Measurements from ENCODE around the gene CORT. TPM values are rescaled to one million over a fixed set of nuclear protein-coding genes. Genes with fewer than 3 reads are reported as not detected.
A peak's percentile ranks its signal among the peaks of the same experiment; 100 is the strongest.

The CORT gene
- total RNA-seq, 1 donor from 2014 or later: not detected

DNA sequence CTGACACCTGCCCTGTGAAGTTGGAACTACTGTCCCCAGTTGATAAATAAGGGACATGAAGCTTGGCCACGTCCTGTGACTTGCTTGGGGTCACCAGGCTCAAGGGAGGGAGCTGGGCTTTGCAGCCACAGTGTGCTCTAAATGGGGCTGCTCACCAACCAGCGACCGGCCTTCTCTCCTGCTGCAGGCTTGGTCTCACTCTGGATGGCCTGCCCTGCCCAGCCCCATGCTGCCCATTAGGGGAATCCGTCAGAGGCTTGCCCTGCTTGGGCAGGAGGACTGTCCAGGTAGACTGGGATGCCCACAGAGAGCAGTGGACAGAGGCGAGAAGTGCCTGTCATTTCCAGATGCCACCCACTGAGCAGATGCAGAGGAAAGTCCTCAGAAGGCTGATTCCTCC, 20.8 kb upstream of the CORT start:
- Histone ChIP-seq H3K27ac (no peak overlapping the region), H3K4me3 (no peak overlapping the region), H3K36me3 (no peaks in the 10 kb centered on the region), H3K4me1 (peaks cover 5 to 12% of the 10 kb centered on the region in 2 donors), H3K27me3 (no peaks in the 10 kb centered on the region), H3K9me3 (no peaks in the 10 kb centered on the region)
- TF ChIP-seq CTCF (IDR thresholded peaks at IDR 0.05): no peak
- no peak for DNase-seq (ENCODE audit: low spot score in 2 of 2)
- intact Hi-C loops (cut with DNase I): loop anchor here (1.0 to 5.0 kb wide), 2 partner anchors 52 to 552 kb away; no protein-coding TSS in a partner anchor

DNA sequence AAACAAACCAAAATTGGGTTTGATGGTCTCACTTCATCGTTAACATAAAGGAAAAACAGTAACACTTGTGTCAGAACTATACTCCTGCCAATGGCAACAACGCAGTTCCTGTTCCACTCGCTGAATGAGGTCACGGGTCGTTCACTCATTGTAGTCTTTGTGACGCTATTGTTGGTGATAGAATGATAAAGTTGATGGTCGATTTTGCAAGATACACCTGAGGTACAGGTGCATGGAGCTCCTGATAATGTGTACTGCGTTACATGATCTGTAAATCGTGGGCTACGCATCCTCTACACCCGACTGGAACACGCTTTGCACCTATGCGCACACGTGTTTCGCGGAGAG, 20.0 kb upstream of the CORT start:
- TF ChIP-seq CTCF (IDR thresholded peaks at IDR 0.05): no peak

GRCh38 chr1:10430216-10431069, 19.4 kb upstream of the CORT start, which contains the start of gene CENPS:
Gene CENPS (plus strand): TSS chr1:10430433. CDS start chr1:10430518, 85 bp downstream.
- H3K27me3 ChIP-seq: no peaks in the 10 kb centered on the region
- intact Hi-C loops (cut with DNase I): loop anchor here (1.0 to 2.0 kb wide), 4 partner anchors 31 to 436 kb away; partner anchors contain the start of genes DFFA and PGD
- DNase-seq (ENCODE audit: low spot score in 2 of 2): peak; percentile 61 to 95
- H3K9me3 ChIP-seq: no peaks in the 10 kb centered on the region
- H3K27ac ChIP-seq: peak within 1 kb of the TSS; percentile 65 to 71
- H3K4me3 ChIP-seq: peak within 1 kb of the TSS; percentile 84 to 97
- TF ChIP-seq CTCF (IDR thresholded peaks at IDR 0.05): peak; percentile 96 to 100 (median 97)
- no peaks in the 10 kb centered on the region for H3K36me3 ChIP-seq
- peaks cover 5 to 12% of the 10 kb centered on the region in 2 donors for H3K4me1 ChIP-seq

More for the DNA sequence above, 20.0 kb upstream of the CORT start:
- Histone ChIP-seq H3K36me3 (no peaks in the 10 kb centered on the region), H3K4me3 (peak overlapping the region; percentile 84 to 97), H3K27ac (no peak overlapping the region), H3K9me3 (no peaks in the 10 kb centered on the region), H3K27me3 (no peaks in the 10 kb centered on the region), H3K4me1 (peaks cover 5 to 12% of the 10 kb centered on the region in 2 donors)
- no peak for DNase-seq (ENCODE audit: low spot score in 2 of 2)
- intact Hi-C loops (cut with DNase I): loop anchor here (1.0 to 5.0 kb wide), 5 partner anchors 31 to 553 kb away; partner anchors contain the start of genes DFFA and PGD

DNA sequence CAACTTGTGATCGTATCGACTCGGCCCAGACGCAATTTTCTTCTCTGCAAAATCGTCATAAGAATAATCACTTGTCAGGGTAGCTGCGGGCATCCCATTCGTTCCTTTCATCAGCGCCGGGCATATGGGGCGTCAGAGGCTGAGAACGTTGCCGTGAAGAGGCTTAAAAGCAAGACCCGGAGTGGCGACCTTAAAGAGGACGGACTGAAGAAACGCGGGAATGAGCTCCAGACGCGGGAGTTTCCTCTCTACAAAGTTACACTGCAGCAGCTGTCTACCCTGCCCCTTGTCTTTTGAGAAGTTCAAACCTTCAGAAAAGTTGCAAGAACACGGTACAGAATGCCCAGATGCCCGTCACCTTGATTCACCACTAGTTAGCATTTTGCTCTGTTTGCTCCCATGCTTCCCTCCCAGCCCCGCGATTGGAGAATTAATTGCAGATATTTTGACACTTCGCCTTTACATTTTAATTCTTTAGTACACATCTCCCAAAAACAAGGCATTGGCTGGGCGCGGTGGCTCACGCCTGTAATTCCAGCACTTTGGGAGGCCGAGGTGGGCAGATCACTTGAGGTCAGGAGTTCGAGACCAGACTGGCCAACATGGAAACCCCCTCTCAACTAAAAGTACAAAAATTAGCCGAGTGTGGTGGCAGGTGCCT, 18.6 kb upstream of the CORT start:
- no peak for DNase-seq (ENCODE audit: low spot score in 2 of 2)
- intact Hi-C loops (cut with DNase I): loop anchor here (2.0 kb wide), 1 partner anchor 436 kb away; no protein-coding TSS in a partner anchor
- H3K4me3 ChIP-seq: peak overlapping the region; percentile 84 to 97
- no peak for TF ChIP-seq CTCF (IDR thresholded peaks at IDR 0.05)
- H3K36me3 ChIP-seq: no peaks in the 10 kb centered on the region
- H3K27ac ChIP-seq: peak overlapping the region; percentile 65 to 71
- H3K27me3 ChIP-seq: no peaks in the 10 kb centered on the region
- peaks cover 5 to 12% of the 10 kb centered on the region in 2 donors for H3K4me1 ChIP-seq
- H3K9me3 ChIP-seq: no peaks in the 10 kb centered on the region

GRCh38 chr1:10432910-10433700, 16.7 kb upstream of the CORT start:
- TF ChIP-seq CTCF (IDR thresholded peaks at IDR 0.05): no peak
- H3K36me3 ChIP-seq: no peaks in the 10 kb centered on the region
- no peaks in the 10 kb centered on the region for H3K27me3 ChIP-seq
- DNase-seq (ENCODE audit: low spot score in 2 of 2): no peak
- intact Hi-C loops (cut with DNase I): no loop called here
- peaks cover 5 to 12% of the 10 kb centered on the region in 2 donors for H3K4me1 ChIP-seq
- H3K9me3 ChIP-seq: no peaks in the 10 kb centered on the region
- no peak overlapping the region for H3K27ac ChIP-seq
- H3K4me3 ChIP-seq: no peak overlapping the region
